Measurements from ENCODE around the gene AFG3L2.
A peak's percentile ranks its signal among the peaks of the same experiment; 100 is the strongest.
"Not testable (repeated sequence)": the region's sequence is repeated elsewhere in the genome, so short reads cannot be mapped to it uniquely, and the experiment has no call there.

AFG3L2 gene

DNA sequence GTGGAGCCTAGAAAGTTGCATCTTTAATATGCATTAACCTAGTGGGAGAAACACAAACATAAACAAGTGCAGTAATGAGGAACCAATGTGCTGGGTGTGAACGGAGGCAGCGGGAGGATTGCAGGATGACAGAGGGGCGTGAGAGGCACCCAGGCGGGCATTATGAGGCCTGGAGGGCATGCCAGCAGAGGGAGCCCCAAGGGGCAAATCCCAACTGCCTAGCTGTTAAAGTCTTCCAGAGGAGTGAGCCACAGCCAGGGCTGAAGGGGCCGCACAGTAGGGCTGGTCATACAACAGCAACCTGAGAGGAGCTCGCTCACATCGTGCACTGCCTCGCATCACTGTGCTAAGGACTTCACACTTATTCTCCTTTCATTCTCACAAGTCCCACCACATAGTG, 17.4 kb upstream of the AFG3L2 start:
- no peak for DNase-seq

DNA sequence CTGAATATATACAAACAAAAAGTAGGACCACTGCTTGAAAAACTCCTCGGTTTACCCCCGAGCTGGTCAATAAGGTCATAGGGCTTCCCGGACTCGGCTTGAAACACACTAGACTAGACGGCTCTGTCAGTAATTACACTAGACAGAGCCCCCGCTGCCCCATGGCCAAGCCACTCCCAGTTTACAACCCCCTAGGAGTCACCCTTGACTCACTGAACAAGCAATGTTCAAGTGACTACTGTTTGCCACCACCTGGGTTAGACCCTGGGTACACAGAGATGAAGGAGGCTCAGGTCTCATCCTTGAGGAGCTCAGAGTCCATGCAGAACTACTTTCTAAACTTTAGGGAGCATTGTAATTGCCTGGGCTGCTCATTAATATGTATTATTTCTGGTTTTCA, 17.0 kb upstream of the AFG3L2 start:
- DNase-seq, result no peak

DNA sequence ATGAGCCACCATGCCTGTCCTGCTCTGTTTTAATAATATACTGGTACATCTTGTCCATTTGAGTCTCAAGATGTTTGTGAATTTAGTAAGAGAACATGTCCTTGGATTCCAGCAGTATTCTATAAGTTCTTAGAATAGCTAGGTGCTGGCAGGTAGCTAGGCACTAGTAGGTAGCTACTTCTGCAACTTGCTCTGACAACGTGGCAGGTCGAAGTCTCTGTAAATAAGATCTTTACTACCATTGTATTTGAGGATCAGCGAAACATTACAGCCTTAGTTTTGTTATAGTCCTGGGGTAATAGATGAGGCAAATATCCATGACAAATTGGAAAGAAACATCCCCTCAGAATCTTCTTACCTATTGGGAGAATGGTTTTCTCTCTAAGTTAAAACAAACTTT, 16.5 kb upstream of the AFG3L2 start:
- DNase-seq, result no peak

DNA sequence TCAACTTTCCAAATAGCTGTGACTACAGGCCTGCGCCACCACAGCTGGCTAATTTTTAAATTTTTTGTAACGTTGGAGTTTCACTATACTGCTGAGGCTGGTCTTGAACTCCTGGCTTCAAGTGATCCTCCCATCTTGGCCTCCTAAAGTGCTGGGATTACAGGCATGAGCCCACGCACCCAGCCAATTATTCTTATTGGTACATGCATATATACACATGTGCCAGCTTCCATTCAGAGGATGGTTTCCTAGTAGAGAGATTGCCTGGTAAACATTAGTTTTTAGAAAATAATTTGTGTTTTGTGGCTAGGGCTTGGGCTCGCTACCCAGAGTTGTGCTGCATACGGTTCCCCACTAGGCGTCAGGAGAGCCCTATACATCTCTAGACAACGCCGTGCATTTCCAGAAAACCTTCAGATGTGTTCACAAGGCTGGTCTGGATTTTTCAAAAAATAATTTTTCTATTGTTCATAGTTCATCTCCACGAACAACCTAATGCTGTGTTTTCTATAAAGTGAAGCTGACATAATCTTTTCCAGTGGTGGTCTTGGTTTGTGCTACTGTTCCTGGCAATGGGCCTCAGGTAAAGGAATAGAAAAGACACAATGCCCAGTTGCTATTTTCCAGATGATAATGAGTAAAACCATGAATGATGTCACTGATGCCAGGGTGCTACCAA, 14.6 kb upstream of the AFG3L2 start:
- DNase-seq, result peak; percentile 67

DNA sequence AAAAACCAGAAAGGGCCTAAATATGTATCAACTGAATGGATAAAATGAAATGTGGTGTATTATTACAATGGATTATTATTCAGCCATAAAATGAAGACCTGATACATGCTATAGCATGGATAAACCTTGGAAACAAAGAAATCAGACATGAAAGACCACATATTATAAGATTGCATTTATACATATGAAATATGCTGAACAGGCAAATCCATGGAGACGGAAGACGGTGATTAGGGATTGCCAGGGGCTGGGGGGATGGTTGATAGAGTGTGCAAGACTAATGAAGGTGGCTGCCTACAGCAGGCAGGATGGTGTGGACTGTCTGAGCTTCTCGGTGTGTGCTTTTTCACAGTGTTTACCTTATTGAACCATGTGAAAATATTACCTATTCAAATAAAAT, 11.4 kb upstream of the AFG3L2 start:
- DNase-seq, result no peak

DNA sequence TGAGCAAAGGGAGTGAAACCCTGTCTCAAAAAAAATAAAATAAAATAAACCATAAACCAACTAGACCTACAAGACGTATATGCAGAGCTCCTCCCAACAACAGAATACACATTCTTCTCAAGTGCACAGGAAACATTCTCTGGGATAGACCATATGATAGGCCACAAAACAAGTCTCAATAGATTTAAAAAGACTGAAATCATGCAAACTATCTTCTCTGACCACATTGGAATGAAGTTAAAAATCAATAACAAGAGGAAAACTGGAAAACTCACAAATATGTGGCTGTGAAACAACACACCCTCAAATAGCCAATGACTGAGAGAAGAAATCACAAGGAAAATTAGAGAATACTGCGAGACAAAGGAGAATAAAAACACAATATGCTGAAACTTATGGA, 7.2 kb upstream of the AFG3L2 start:
- no peak for DNase-seq

DNA sequence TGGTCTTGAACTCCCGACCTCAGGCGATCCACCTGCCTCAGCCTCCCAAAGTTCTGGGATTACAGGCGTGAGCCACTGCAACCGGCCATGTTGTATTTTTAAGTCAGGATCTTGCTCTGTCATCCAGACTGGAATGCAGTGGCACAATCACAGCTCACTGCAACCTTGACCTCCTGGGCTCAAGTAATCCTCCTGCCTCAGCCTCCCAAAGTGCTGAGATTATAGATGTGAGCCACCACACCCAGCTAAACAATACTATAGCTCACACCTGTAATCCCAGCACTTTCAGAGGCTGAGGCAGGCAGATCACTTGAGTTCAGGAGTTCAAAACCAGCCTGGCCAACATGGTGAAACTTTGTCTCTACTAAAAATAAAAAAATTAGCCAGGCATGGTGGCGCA, 6.7 kb upstream of the AFG3L2 start:
- DNase-seq, result not testable (repeated sequence)

DNA sequence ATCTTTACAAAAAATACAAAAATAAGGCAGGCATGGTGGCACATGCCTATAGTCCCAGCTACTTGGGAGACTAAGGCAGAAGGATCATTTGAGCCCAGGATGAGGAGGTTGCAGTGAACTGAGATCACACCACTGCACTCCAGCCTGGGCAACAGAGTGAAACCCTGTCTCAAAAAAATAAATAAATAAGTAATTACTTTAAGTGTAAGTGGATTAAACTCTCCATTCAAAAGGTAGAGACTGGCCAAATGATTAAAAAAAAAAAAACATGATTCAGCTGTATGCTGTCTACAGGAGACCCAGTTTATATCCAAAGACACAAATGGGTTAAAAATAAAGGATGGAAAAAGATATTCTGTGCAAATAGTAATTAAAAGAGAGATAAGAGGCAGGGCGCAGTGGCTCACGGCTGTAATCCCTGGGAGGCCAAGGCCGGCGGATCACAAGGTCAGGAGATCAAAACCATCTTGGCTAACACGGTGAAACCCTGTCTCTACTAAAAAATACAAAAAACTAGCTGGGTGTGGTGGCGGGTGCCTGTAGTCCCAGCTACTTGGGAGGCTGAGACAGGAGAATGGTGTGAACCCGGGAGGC, 5.3 kb upstream of the AFG3L2 start:
- not testable (repeated sequence) for DNase-seq

DNA sequence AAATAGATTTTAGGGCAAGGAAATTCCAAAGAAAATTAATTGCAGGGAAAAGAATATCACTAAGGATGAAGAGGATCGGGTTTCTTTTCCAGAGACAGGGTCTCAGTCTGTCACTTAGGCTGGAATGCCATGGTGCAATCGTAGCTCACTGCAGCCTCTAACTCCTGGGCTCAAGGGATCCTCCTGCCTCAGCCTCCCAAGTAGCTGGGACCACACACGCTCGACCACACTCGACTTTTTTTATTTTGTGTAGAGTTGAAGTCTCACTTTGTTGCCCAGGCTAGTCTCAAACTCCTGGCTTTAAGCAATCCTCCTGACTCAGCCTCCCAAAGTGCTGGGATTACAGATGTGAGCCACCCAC, 1.2 kb upstream of the AFG3L2 start:
- not testable (repeated sequence) for DNase-seq

DNA sequence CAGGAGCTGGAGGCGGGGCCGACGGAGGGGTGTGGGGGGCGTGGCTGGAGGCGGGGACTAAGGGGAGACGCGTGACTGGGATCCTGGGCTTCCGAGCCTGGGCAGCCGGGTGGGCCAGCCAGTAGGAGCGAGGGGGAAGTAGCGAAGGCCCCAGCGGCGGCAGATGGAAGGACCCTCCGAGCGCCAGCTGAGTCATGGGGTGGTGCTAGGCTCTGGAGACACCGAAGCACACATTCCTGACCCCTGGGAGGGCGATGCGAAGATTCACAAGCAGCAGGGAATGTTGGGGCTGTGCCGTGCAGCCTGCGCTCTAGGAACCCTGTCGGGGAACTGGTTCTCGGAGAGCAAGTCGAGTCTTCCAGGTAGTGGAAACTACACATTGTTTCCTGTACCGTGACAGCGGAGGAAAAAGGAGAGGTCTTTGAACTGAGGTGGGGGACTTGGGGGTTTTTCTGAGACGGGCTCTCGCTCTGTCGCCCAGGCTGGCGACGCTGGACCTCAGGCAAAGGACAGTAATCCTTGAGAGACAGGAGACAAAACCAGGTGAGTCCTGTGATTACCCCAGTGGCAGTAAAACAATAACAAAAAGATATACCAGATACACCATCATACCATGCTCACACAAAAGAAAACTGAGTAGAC, 650 bp upstream of the AFG3L2 start:
- no peak for DNase-seq

DNA sequence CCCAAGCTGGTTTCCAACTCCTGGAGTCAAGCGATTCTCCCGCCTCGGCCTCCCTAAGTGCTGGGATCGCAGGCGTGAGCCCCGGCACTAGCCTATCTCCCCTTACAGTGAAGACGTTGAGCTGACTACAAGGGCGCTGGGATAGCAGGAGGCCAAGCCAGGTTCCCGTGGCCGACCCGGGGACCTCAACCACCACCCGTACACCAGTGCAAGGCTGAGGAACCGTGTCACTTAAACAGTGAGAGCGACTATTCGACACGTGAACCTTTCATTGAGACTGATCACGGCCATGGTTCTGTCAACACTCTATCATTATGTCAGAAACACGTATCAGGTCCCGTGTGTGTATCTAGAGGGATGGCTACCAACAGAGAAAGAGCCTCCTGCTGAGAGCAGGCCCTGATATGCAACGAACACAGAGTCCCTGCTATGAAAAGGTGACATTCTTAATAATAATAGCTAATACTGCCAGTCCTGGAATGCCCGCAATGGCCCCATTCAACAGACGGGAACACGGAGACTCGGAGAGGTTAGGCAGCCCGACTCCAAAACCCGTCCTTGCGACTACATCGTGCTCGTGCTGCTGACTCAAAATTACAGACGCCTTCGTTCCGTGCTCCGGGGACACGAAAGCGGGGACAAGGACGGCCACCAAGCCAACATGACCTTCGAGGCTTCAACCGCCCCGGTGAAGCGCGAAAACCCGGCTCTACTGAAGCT, 833 bp downstream of the AFG3L2 start:
- peak; percentile 19 for DNase-seq

DNA sequence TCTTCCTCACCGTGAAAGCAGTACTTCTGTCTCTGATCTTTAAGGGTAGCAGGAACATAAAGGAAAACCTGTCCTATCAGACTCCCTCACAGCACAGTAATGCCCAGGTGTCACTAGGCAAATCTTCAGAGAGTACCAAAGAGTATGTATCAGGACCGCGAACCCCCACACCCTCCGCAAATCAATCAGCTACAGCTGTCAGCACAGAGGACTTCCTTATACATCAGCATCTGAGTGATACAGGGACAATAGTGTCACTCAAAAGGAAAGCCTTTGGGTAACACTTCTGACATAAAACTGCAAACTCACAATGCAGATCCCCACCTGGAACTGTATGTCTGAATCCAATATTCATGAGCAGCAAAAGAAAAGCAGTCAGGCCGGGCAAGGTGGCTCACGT, 2.6 kb downstream of the AFG3L2 start:
- peak; percentile 60 for DNase-seq

DNA sequence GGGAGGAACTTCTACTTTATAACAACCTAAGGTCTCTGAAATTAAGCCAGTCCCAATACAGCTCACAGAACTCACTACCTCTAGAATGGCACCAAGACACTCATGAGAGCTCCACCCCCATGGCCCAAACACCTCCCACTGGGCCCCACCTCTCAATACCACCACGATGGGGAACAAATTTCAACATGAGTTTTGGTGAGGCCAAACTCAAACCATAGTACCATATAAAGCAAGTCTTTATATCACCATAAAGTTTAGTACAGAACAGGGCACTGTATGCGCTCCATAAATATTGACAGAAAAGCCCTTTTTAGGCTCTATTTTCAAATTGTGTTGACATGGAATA, 3.3 kb downstream of the AFG3L2 start:
- no peak for DNase-seq

DNA sequence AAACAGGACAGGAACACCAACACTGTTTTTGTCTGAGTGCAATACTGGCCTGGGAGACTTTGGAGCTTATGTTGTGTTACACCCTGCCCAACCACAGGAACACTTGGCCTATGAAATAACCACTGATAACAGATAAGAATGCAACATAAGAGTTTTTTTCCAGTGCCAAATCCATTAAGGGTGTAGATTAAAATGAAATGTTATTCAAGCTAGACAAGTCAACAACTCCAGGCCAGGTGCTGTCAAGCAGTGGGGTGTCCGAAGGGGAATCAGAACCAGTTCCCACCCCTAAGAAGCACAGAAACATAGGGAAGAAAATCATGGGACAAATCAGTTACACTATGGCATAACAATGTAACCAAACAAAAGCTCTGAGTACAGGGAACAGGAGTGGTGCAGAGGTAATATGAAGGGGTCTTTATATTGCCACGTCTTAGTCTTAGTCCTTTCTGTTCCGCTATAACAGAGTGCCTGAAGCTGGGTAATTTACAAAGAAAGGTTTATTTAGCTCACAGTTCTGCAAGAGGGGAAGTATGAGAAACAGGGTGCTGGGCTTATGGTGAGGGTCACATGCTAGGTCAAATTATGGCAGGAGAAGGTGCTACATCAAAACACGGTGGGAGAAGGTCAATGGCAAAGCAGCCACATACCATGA, 3.8 kb downstream of the AFG3L2 start:
- DNase-seq, result no peak

DNA sequence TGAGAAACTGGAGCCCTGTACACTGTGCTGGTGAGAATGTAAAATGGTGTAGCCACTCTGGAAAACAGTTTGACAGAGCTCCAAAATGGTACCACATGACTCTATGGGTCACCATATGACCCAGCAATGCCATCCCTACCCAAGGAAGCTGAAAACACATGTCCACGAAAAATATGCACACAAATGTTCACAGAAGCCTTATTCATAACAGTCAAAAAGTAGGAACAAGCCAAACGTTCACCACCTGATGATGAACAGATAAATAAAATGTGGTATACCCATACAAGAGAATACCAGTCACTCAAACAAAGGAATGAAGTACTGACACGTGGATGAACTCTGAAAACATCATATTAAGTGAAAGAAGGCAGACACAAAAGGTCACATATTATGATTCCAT, 4.6 kb downstream of the AFG3L2 start:
- DNase-seq, result no peak

DNA sequence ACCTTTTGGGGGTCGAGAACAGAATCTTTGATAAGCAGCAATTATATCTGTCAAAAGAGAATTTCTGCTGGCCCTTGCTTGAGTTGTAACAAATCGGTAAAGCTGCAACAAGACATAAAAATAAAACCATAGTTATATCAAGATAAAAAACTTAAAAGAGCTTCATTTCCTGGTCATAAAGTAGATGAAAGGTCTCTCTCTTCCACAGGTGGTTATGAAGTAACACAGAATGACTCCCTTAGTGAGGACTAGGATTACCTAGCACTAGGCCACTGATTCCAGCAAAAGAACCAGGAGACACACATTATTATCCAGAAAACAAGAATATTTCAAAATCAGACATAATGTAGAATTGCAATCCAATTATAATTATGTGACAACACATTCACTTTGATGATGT, 5.4 kb downstream of the AFG3L2 start:
- no peak for DNase-seq

DNA sequence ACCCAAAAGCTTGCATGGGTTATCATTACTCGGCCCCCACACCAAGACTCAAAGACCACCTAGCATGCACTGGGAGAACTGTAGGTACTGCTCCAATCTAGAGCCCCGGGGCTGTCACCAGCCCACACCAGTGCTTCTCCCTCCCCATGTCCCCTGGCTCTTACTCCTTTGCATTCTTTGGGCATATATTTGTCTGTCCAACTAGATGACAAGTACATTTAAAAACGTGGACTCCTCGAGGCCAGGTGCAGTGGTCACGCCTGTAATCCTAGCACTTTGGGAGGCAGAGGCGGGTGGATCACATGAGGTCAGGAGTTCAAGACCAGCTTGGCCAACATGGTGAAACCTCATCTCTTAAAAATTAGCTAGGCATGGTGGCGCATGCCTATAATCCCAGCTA, 7.8 kb downstream of the AFG3L2 start:
- no peak for DNase-seq

DNA sequence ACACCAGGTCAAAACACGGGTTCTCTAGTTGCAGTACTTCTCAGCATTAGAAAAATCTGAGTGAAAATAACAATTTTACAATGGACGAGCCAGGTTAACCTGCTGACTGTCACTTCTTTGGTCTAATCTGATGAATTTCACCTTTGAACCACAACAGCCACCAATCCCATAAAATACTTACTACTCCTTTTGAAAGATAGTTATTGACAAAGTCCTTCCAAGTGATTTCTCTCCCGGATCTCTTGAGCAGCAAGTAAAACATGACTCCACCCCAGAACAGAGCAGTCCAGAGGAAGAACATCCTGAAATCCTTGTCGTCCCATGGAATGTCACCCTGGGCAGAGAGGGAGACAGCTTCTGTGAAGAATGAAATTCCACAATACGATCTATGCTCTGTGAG, 10.2 kb downstream of the AFG3L2 start:
- DNase-seq, result no peak

DNA sequence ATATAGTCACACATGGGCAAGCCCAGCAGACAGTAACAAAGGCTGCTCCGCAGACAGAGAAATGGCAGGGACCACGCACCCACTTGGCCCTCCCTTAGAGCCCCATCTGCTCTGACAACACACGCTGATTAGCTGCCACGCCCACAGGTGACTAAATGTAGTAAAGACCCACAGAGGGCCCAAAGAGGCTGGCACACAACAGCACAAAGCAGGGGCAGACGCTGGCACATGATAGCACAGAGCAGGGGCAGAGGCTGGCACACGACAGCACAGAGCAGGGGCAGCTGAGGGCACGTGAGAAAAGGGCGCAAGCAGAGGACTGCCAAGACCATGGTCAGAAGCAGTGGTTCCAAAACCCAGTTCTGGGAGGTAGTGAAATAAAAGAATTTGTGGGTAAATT, 10.6 kb downstream of the AFG3L2 start:
- DNase-seq, result no peak

DNA sequence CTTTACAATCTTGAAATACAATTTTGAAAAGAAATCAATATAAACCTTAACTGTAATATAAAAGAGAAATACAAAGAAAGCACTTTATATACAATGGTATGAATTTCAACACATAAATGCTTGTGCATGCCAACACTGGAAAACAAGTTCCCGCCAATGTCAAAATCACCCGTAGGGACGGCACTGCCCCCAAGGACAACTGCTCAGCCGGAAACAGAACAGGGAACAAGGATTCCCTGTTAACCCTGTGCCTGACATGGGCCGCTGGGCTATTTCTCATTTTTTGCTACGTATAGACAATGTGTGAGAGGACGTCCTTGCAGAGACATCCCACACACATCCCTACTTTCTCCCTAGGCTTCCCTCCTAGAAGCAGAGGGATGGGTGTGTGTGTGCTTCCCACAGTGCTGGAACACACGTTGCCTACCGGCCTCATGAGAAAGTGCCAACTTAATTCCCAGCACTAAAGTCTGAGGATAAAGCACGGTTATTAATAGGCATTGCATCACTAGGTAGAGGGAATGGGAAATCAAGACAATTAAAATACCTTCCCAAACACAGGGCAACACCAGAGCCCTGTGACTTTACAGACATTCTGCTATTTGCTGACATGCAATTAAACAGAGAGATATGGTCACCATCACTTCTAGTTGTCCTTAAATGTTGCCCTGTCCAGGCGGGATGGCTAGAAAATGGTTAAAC, 14.4 kb downstream of the AFG3L2 start:
- no peak for DNase-seq

DNA sequence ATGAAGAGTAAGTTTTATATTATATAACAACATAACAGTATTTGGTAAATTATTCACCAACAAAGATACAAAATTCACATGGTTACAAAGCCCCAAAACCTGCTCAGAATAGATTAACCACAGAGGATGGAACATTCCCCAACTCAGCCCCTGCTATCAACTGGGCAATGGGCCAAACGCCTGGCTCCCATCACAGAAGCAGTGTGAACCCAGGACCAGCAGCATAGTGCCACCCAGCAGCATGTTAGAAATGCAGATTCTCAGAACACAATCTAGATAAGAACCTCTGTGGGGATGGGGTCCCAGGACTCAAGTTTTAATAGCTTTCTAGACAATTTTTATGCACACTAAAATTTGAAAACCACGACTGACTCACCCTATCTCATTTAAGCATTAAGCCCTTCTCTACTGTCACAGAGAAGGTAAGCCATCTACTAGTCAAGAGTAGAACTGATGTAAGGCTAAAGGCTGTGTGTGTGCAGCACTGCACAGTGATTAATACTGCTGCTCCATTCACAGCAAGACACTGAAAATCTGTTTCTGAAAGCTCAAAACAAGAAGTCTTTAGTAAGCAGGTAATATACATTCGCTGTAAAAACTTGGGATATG, 15.2 kb downstream of the AFG3L2 start:
- peak; percentile 17 for DNase-seq

DNA sequence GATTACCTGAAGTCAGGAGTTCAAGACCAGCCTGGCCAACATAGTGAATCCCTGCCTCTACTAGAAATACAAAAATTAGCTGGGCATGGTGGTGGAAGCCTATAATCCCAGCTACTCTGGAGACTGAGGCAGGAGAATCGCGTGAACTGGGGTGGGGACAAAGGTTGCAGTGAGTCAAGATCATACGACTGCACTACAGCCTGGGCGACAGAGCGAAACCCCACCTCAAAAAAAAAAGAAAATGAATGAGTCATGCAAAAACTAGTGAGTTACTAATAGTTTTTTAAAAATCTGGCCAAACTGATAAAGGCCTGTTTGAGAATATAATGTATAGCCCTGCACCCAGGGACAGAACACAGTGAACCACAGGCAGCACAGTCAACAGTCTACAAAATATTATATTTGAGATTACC, 17.5 kb downstream of the AFG3L2 start:
- no peak for DNase-seq

DNA sequence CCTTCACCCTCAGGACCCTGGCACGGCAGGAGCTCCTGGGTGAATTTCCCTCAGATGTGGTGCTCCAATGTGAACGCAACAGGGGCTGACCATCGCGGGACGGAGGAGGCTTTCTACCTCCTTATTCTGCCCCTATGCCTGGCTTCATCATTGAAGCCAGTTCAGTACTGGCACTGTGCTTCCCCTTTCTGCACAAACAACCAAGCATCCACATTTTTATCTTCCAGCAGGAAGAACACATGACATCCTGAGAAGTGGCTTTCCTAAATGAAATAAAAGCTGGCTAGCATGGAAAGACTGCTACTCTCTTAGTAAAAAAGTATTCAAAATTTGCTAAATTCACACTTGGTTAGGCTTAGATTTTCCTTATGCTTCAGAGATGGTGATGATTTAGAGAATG, 24.8 kb downstream of the AFG3L2 start:
- DNase-seq, result no peak

Data from activated CD4-positive, alpha-beta T cell treated with anti-CD3 and anti-CD28 coated beads, Interleukin-10, Interleukin-2, amounts not matched to agents 100 ng/mL and 50 ng/mL, durations not matched to agents 16 hours and 8 hours (primary cell).